ENCODE measurements around the gene RNF34. TPM values are rescaled to one million over a fixed set of nuclear protein-coding genes. Genes with fewer than 3 reads are reported as not detected.
A peak's percentile ranks its signal among the peaks of the same experiment; 100 is the strongest.

Gene RNF34
- total RNA-seq, 1 experiment from 2014 or later, result 54.1 TPM

- BruUV-seq (replicated peaks), result no TSS peak
- ChIA-PET POLR2A (interaction anchor here (0.5 kb wide), 1 partner anchor 68 kb away, joined by 3 read pairs; no protein-coding TSS in a partner anchor), CTCF (no interaction called here)
- H3K9me3 Mint-ChIP-seq (ENCODE audit: unreplicated experiment), result no peaks in the 10 kb centered on the region
- H3K36me3 Mint-ChIP-seq (ENCODE audit: insufficient read depth, unreplicated experiment), result no peaks in the 10 kb centered on the region
- H3K27me3 ChIP-seq (replicated peaks; ENCODE audit: control insufficient read depth, insufficient read depth, low read length), result no peaks in the 10 kb centered on the region
- peaks cover 8% of the 10 kb centered on the region for H3K4me1 Mint-ChIP-seq (ENCODE audit: low read depth, unreplicated experiment)
- H3K27ac Mint-ChIP-seq (ENCODE audit: unreplicated experiment), result peak overlapping the region; percentile 19
- intact Hi-C loops (cut with micrococcal nuclease; ENCODE audit: unreplicated experiment), result no loop called here
- H3K4me3 ChIP-seq (ENCODE audit: low read depth, low read length), result no peak overlapping the region
- H3K36me3 ChIP-seq (ENCODE audit: control insufficient read depth, insufficient read depth, low read length), result no peaks in the 10 kb centered on the region
- H3K27me3 Mint-ChIP-seq (ENCODE audit: insufficient read depth, unreplicated experiment), result no peaks in the 10 kb centered on the region
- no peak overlapping the region for H3K4me3 Mint-ChIP-seq (ENCODE audit: unreplicated experiment)
- H3K9me3 ChIP-seq, result no peaks in the 10 kb centered on the region
- TF ChIP-seq CTCF (IDR thresholded peaks at IDR 0.05; ENCODE audit: insufficient read depth in 1 of 2, low read depth in 1 of 2, low read length in 1 of 2, severe bottlenecking in 1 of 2, unreplicated experiment in 1 of 2), result no peak
- DNase-seq, result no peak
- H3K4me1 ChIP-seq, result no peaks in the 10 kb centered on the region
Observed at GRCh38 chr12:121388421-121388981, 11.4 kb upstream of the RNF34 start.

GRCh38 chr12:121390856-121391255 lies 9.1 kb upstream of the RNF34 start:
- CTCF ChIA-PET, result no interaction called here
- Histone ChIP-seq H3K36me3 (ENCODE audit: control insufficient read depth, insufficient read depth, low read length) (no peaks in the 10 kb centered on the region), H3K4me1 (no peaks in the 10 kb centered on the region), H3K27me3 (replicated peaks; ENCODE audit: control insufficient read depth, insufficient read depth, low read length) (no peaks in the 10 kb centered on the region), H3K9me3 (no peaks in the 10 kb centered on the region), H3K4me3 (ENCODE audit: low read depth, low read length) (no peak overlapping the region)
- TF ChIP-seq CTCF (IDR thresholded peaks at IDR 0.05; ENCODE audit: insufficient read depth in 1 of 2, low read depth in 1 of 2, low read length in 1 of 2, severe bottlenecking in 1 of 2, unreplicated experiment in 1 of 2), result no peak
- POLR2A ChIA-PET, result no interaction called here
- H3K9me3 Mint-ChIP-seq (ENCODE audit: unreplicated experiment), result no peaks in the 10 kb centered on the region
- no peak overlapping the region for H3K27ac Mint-ChIP-seq (ENCODE audit: unreplicated experiment)
- no TSS peak for BruUV-seq (replicated peaks)
- no peaks in the 10 kb centered on the region for H3K36me3 Mint-ChIP-seq (ENCODE audit: insufficient read depth, unreplicated experiment)
- intact Hi-C loops (cut with micrococcal nuclease; ENCODE audit: unreplicated experiment), result no loop called here
- H3K4me1 Mint-ChIP-seq (ENCODE audit: low read depth, unreplicated experiment), result peaks cover 8% of the 10 kb centered on the region
- no peaks in the 10 kb centered on the region for H3K27me3 Mint-ChIP-seq (ENCODE audit: insufficient read depth, unreplicated experiment)
- no peak for DNase-seq
- no peak overlapping the region for H3K4me3 Mint-ChIP-seq (ENCODE audit: unreplicated experiment)

- Mint-ChIP-seq H3K36me3 (ENCODE audit: insufficient read depth, unreplicated experiment) (no peaks in the 10 kb centered on the region), H3K27me3 (ENCODE audit: insufficient read depth, unreplicated experiment) (no peaks in the 10 kb centered on the region), H3K9me3 (ENCODE audit: unreplicated experiment) (no peaks in the 10 kb centered on the region), H3K27ac (ENCODE audit: unreplicated experiment) (no peak overlapping the region), H3K4me1 (ENCODE audit: low read depth, unreplicated experiment) (peaks cover 8% of the 10 kb centered on the region), H3K4me3 (ENCODE audit: unreplicated experiment) (no peak overlapping the region)
- H3K9me3 ChIP-seq, result no peaks in the 10 kb centered on the region
- ChIA-PET POLR2A (no interaction called here), CTCF (no interaction called here)
- H3K36me3 ChIP-seq (ENCODE audit: control insufficient read depth, insufficient read depth, low read length), result no peaks in the 10 kb centered on the region
- H3K4me3 ChIP-seq (ENCODE audit: low read depth, low read length), result no peak overlapping the region
- no peak for DNase-seq
- H3K27me3 ChIP-seq (replicated peaks; ENCODE audit: control insufficient read depth, insufficient read depth, low read length), result no peaks in the 10 kb centered on the region
- no peaks in the 10 kb centered on the region for H3K4me1 ChIP-seq
- no peak for TF ChIP-seq CTCF (IDR thresholded peaks at IDR 0.05; ENCODE audit: insufficient read depth in 1 of 2, low read depth in 1 of 2, low read length in 1 of 2, severe bottlenecking in 1 of 2, unreplicated experiment in 1 of 2)
- intact Hi-C loops (cut with micrococcal nuclease; ENCODE audit: unreplicated experiment), result no loop called here
- no TSS peak for BruUV-seq (replicated peaks)
Observed at GRCh38 chr12:121391619-121392324, 8.1 kb upstream of the RNF34 start.
